Sigmoid colon (tissue), 4 donors: ENCODE results near the gene RNF6.

ENCODE experiments used
- CTCF ChIP-seq, 4 experiments: fragments of 450-650 bp in 3 of 4; fragments of 200-600 bp in 1 of 4; IDR thresholded peaks; one replicate each; pipeline ENCODE4 v1.5.1; 2016 to 2019; ENCODE audit warnings: antibody characterized with exemption in 4 of 4, mild to moderate bottlenecking in 3 of 4, moderate library complexity in 2 of 4
- EP300 ChIP-seq, 4 donors: sonication (generic); formaldehyde crosslinking; IDR thresholded peaks; one replicate each; pipeline ENCODE4 v1.6.1; 2017; ENCODE audit warnings: antibody characterized with exemption in 4 of 4
- POLR2A ChIP-seq, 2 donors: fragments of 450-650 bp; IDR thresholded peaks; one replicate each; pipeline ENCODE4 v1.6.1; 2016; ENCODE audit warnings: antibody characterized with exemption in 2 of 2, mild to moderate bottlenecking in 2 of 2, moderate library complexity in 2 of 2
- POLR2AphosphoS5 ChIP-seq, 4 donors: sonication (generic); formaldehyde crosslinking; IDR thresholded peaks; one replicate each; pipeline ENCODE4 v1.6.1; 2017; ENCODE audit warnings: antibody characterized with exemption in 4 of 4

- TF ChIP-seq CTCF (IDR thresholded peaks at IDR 0.05) (no peak), POLR2AphosphoS5 (IDR thresholded peaks at IDR 0.05) (no peak), POLR2A (IDR thresholded peaks at IDR 0.05) (no peak), EP300 (IDR thresholded peaks at IDR 0.05) (no peak)
Observed at GRCh38 chr13:26220575-26220974, 1.5 kb downstream of the RNF6 start.
